ENCODE measurements around the gene VAPA. TPM values are rescaled to one million over a fixed set of nuclear protein-coding genes. Genes with fewer than 3 reads are reported as not detected.

The VAPA gene
- total RNA-seq, 2 experiments from 2014 or later = 162 to 177 TPM

GRCh38 chr18:9886005-9886348 lies 27.8 kb upstream of the VAPA start:
- Mint-ChIP-seq H3K4me3 (no peak overlapping the region), H3K27ac (no peak overlapping the region), H3K4me1 (ENCODE audit: low read depth) (no peaks in the 10 kb centered on the region), H3K36me3 (ENCODE audit: low read depth) (no peaks in the 10 kb centered on the region), H3K9me3 (no peaks in the 10 kb centered on the region), H3K27me3 (no peaks in the 10 kb centered on the region)
- ATAC-seq (ENCODE audit: poor library complexity) (no peak), DNase-seq (no peak)
- Histone ChIP-seq H3K36me3 (ENCODE audit: insufficient read depth, low read length) (no peaks in the 10 kb centered on the region), H3K9me3 (ENCODE audit: control insufficient read depth in 1 of 2, insufficient read depth in 1 of 2, low read length in 2 of 2) (no peaks in the 10 kb centered on the region), H3K27ac (ENCODE audit: low read depth in 1 of 2, low read length in 2 of 2) (no peak overlapping the region), H3K4me1 (ENCODE audit: insufficient read depth, low read length) (no peaks in the 10 kb centered on the region), H3K4me3 (ENCODE audit: low read length) (no peak overlapping the region), H3K27me3 (ENCODE audit: control insufficient read depth in 1 of 2, insufficient read depth in 2 of 2, low read length in 2 of 2) (no peaks in the 10 kb centered on the region)
- TF ChIP-seq CTCF (IDR thresholded peaks at IDR 0.05) = no peak
- ChIA-PET CTCF (no interaction called here), POLR2A (no interaction called here)
- intact Hi-C loops (cut with DNase I, micrococcal nuclease) = no loop called here

- H3K36me3 ChIP-seq (ENCODE audit: insufficient read depth, low read length) = no peaks in the 10 kb centered on the region
- POLR2A ChIA-PET = no interaction called here
- no peak overlapping the region for H3K27ac ChIP-seq (ENCODE audit: low read depth in 1 of 2, low read length in 2 of 2)
- Mint-ChIP-seq H3K9me3 (no peaks in the 10 kb centered on the region), H3K27ac (no peak overlapping the region), H3K27me3 (no peaks in the 10 kb centered on the region), H3K4me3 (no peak overlapping the region), H3K36me3 (ENCODE audit: low read depth) (no peaks in the 10 kb centered on the region), H3K4me1 (ENCODE audit: low read depth) (no peaks in the 10 kb centered on the region)
- TF ChIP-seq CTCF (IDR thresholded peaks at IDR 0.05) = no peak
- intact Hi-C loops (cut with DNase I, micrococcal nuclease) = no loop called here
- H3K9me3 ChIP-seq (ENCODE audit: control insufficient read depth in 1 of 2, insufficient read depth in 1 of 2, low read length in 2 of 2) = no peaks in the 10 kb centered on the region
- H3K27me3 ChIP-seq (ENCODE audit: control insufficient read depth in 1 of 2, insufficient read depth in 2 of 2, low read length in 2 of 2) = no peaks in the 10 kb centered on the region
- ATAC-seq (ENCODE audit: poor library complexity) (no peak), DNase-seq (no peak)
- no peak overlapping the region for H3K4me3 ChIP-seq (ENCODE audit: low read length)
- H3K4me1 ChIP-seq (ENCODE audit: insufficient read depth, low read length) = no peaks in the 10 kb centered on the region
- CTCF ChIA-PET = no interaction called here
These were observed 25.8 kb upstream of the VAPA start for GRCh38 chr18:9887992-9888391.

- TF ChIP-seq CTCF (IDR thresholded peaks at IDR 0.05) = no peak
- Histone ChIP-seq H3K36me3 (ENCODE audit: insufficient read depth, low read length) (no peaks in the 10 kb centered on the region), H3K9me3 (ENCODE audit: control insufficient read depth in 1 of 2, insufficient read depth in 1 of 2, low read length in 2 of 2) (no peaks in the 10 kb centered on the region), H3K4me1 (ENCODE audit: insufficient read depth, low read length) (no peaks in the 10 kb centered on the region), H3K4me3 (ENCODE audit: low read length) (no peak overlapping the region), H3K27ac (ENCODE audit: low read depth in 1 of 2, low read length in 2 of 2) (no peak overlapping the region), H3K27me3 (ENCODE audit: control insufficient read depth in 1 of 2, insufficient read depth in 2 of 2, low read length in 2 of 2) (no peaks in the 10 kb centered on the region)
- H3K36me3 Mint-ChIP-seq (ENCODE audit: low read depth) = no peaks in the 10 kb centered on the region
- intact Hi-C loops (cut with DNase I, micrococcal nuclease) = no loop called here
- H3K27ac Mint-ChIP-seq = no peak overlapping the region
- no peaks in the 10 kb centered on the region for H3K27me3 Mint-ChIP-seq
- no peaks in the 10 kb centered on the region for H3K9me3 Mint-ChIP-seq
- ATAC-seq (ENCODE audit: poor library complexity) (no peak), DNase-seq (no peak)
- H3K4me3 Mint-ChIP-seq = no peak overlapping the region
- ChIA-PET CTCF (no interaction called here), POLR2A (no interaction called here)
- no peaks in the 10 kb centered on the region for H3K4me1 Mint-ChIP-seq (ENCODE audit: low read depth)
These were observed 23.6 kb upstream of the VAPA start for GRCh38 chr18:9890196-9890595.
